Erythroblast (primary cell): ENCODE data around the gene GABRR1.

Experiments used
- DNase-seq, 2 experiments: peaks; one replicate each; lab custom pipeline; 2025; lab: John Stamatoyannopoulos, UW
- GATA1 ChIP-seq: IDR thresholded peaks from 2 replicates; pipeline ENCODE4 v1.6.1; 2011; ENCODE audit warnings: low read depth, mild to moderate bottlenecking, control low read depth, low read length, moderate library complexity
- POLR2A ChIP-seq: IDR thresholded peaks from 2 replicates; pipeline ENCODE4 v1.6.1; 2011; ENCODE audit warnings: mild to moderate bottlenecking, low read length

Gene GABRR1

GRCh38 chr6:89161326-89162046 is 55.7 kb downstream of the GABRR1 start:
- DNase-seq, result no peak
- no peak for TF ChIP-seq POLR2A
- no peak for TF ChIP-seq GATA1

GRCh38 chr6:89160331-89161092 is 56.6 kb downstream of the GABRR1 start:
- TF ChIP-seq POLR2A (no peak), GATA1 (no peak)
- DNase-seq, result no peak

GRCh38 chr6:89154131-89154530 is 63.0 kb downstream of the GABRR1 start:
- no peak for DNase-seq
- no peak for TF ChIP-seq POLR2A
- no peak for TF ChIP-seq GATA1

GRCh38 chr6:89148016-89148750 is 69.0 kb downstream of the GABRR1 start:
- TF ChIP-seq GATA1 (no peak), POLR2A (no peak)
- DNase-seq, result peak in 1 of 2 experiments; percentile 3

GRCh38 chr6:89146718-89147700 is 70.1 kb downstream of the GABRR1 start:
- TF ChIP-seq GATA1, result no peak
- no peak for TF ChIP-seq POLR2A
- DNase-seq, result peak in 1 of 2 experiments; percentile 48

GRCh38 chr6:89145956-89146717 is 71.0 kb downstream of the GABRR1 start, which contains the start of gene PM20D2:
Gene PM20D2 (plus strand): TSS chr6:89146055. CDS start chr6:89146145, 90 bp downstream.
- DNase-seq, result peak; percentile 78 to 82
- TF ChIP-seq POLR2A (no peak), GATA1 (no peak)

GRCh38 chr6:89145091-89145955 is 71.8 kb downstream of the GABRR1 start:
- DNase-seq, result peak; percentile 65 to 68
- TF ChIP-seq POLR2A (no peak), GATA1 (no peak)

- TF ChIP-seq POLR2A (no peak), GATA1 (no peak)
- DNase-seq, result peak; percentile 42 to 79
These were observed 72.7 kb downstream of the GABRR1 start for GRCh38 chr6:89144354-89144906.

- TF ChIP-seq POLR2A (no peak), GATA1 (no peak)
- DNase-seq, result no peak
These were observed 76.6 kb downstream of the GABRR1 start for GRCh38 chr6:89140347-89141156.
